ENCODE measurements around the gene DLG2. TPM values are rescaled to one million over a fixed set of nuclear protein-coding genes. Genes with fewer than 3 reads are reported as not detected.

The DLG2 gene
- total and polyA plus RNA-seq, 2 of the 4 experiments (the other 2 are of a cell fraction) = 0.31 to 0.36 TPM

GRCh38 chr11:83641511-83641910 is 1985.6 kb downstream of the DLG2 start:
- H3K27ac ChIP-seq (ENCODE audit: insufficient read depth, low read length) = no peak overlapping the region
- no peak overlapping the region for H3K9ac ChIP-seq (ENCODE audit: low read depth, low read length)
- no peak overlapping the region for H2BK15ac ChIP-seq (ENCODE audit: low read depth, low read length)
- H3K4me3 ChIP-seq (ENCODE audit: insufficient read depth, low read depth, low read length) = no peak overlapping the region
- H2AK5ac ChIP-seq (ENCODE audit: low read depth, low read length) = no peak overlapping the region
- no peak overlapping the region for H3K18ac ChIP-seq (ENCODE audit: low read depth, low read length)
- H3K56ac ChIP-seq (ENCODE audit: extremely low read depth, insufficient read depth, low read length) = no peak overlapping the region
- ATAC-seq (ENCODE audit: low read depth) = no peak
- no peak overlapping the region for H3K4ac ChIP-seq (ENCODE audit: low read depth, low read length)
- no peak overlapping the region for H2BK20ac ChIP-seq (ENCODE audit: low read depth, low read length)
- H3K9me1 ChIP-seq (ENCODE audit: insufficient read depth, low read length) = no peaks in the 10 kb centered on the region
- no peaks in the 10 kb centered on the region for H3K36me3 ChIP-seq (ENCODE audit: control insufficient read depth, insufficient read depth, low read length)
- no peak overlapping the region for H2BK120ac ChIP-seq (ENCODE audit: low read depth, low read length)
- no peak overlapping the region for H2AK9ac ChIP-seq (replicated peaks; ENCODE audit: low read depth, low read length, poor library complexity)
- H2AFZ ChIP-seq (replicated peaks; ENCODE audit: low read length, poor library complexity) = no peak overlapping the region
- no peaks in the 10 kb centered on the region for H3K4me1 ChIP-seq (ENCODE audit: control insufficient read depth, insufficient read depth, low read length)
- H3K27me3 ChIP-seq (ENCODE audit: control insufficient read depth, insufficient read depth, low read length) = 0 out of 2 replicates have a peak, but pooled peaks cover 1% of the 10 kb centered on the region
- dilution Hi-C loops (cut with HindIII; ENCODE audit: low sequenced_read_pairs, unreplicated experiment) (no loop called here), in situ Hi-C loops (cut with MboI; ENCODE audit: low sequenced_read_pairs) (no loop called here), intact Hi-C loops (cut with micrococcal nuclease) (no loop called here)
- H2BK5ac ChIP-seq (ENCODE audit: low read depth, low read length, poor library complexity, severe bottlenecking) = no peak overlapping the region
- H3K14ac ChIP-seq (replicated peaks; ENCODE audit: low read depth, low read length) = no peak overlapping the region
- ChIA-PET CTCF (interaction anchor here (0.6 kb wide), 1 partner anchor 233 kb away, joined by 3 read pairs; no protein-coding TSS in a partner anchor), POLR2A (ENCODE audit: unreplicated experiment) (no interaction called here)
- BruUV-seq (replicated peaks) = no TSS peak
- 63% methylated on average over 3 of the region's 7 CpGs; no CpG with 5 or more reads in 1 of the 2 experiments for WGBS, 2 experiments (ENCODE audit: extremely low coverage in 2 of 2, insufficient read length in 1 of 2)
- no peak overlapping the region for H3K23ac ChIP-seq (ENCODE audit: low read depth, low read length)
- no peak overlapping the region for H3K4me2 ChIP-seq (ENCODE audit: low read depth, low read length)
- no peak overlapping the region for H4K5ac ChIP-seq (ENCODE audit: low read depth, low read length)
- no peak overlapping the region for H4K8ac ChIP-seq (ENCODE audit: low read depth in 2 of 2, low read length in 2 of 2)
- no peaks in the 10 kb centered on the region for H4K20me1 ChIP-seq (ENCODE audit: insufficient read depth, low read length)
- no peak for TF ChIP-seq MAZ (IDR thresholded peaks at IDR 0.05; ENCODE audit: borderline replicate concordance, low read depth, low read length)
- no peak for TF ChIP-seq USF2 (IDR thresholded peaks at IDR 0.05; ENCODE audit: low read depth, low read length)
- no peak for TF ChIP-seq FOS (IDR thresholded peaks at IDR 0.05; ENCODE audit: low read depth, low read length)
- no peak overlapping the region for H4K91ac ChIP-seq (ENCODE audit: insufficient read depth, low read depth, low read length)
- H3K9me3 ChIP-seq (ENCODE audit: control insufficient read depth, insufficient read depth, low read length) = no peaks in the 10 kb centered on the region
- DNase-seq = peak; percentile 6
- no peaks in the 10 kb centered on the region for H3K79me1 ChIP-seq (ENCODE audit: low read depth in 1 of 2, low read length in 2 of 2)

Measured in IMR-90 (cell line).